ENCODE results near the gene ST6GALNAC5.

GRCh38 chr1:77065693-77066342 is 198.5 kb downstream of the ST6GALNAC5 start:
- TF ChIP-seq CTCF (conservative IDR thresholded peaks at IDR 0.05), result no peak
- TF ChIP-seq ZFX (IDR thresholded peaks at IDR 0.05), result no peak

Measured in C4-2B (cell line).